Measurements from ENCODE around the gene IQGAP1. TPM values are rescaled to one million over a fixed set of nuclear protein-coding genes. Genes with fewer than 3 reads are reported as not detected.

IQGAP1 gene
- total RNA-seq, 4 donors from 2014 or later = 202 to 243 (median 231) TPM

- peak; percentile 25 to 89 for DNase-seq (ENCODE audit: low spot score in 2 of 2)
- intact Hi-C loops (cut with DNase I; ENCODE audit: low total_unique reads) = no loop called here
Observed at GRCh38 chr15:90529371-90530249, 141.6 kb downstream of the IQGAP1 start, which contains the start of gene CRTC3. Gene CRTC3 (plus strand): TSS chr15:90529923. CDS start chr15:90530072, 149 bp downstream.

GRCh38 chr15:90530250-90531051 is 142.4 kb downstream of the IQGAP1 start:
- intact Hi-C loops (cut with DNase I; ENCODE audit: low total_unique reads) = no loop called here
- DNase-seq (ENCODE audit: low spot score in 2 of 2) = peak; percentile 35 to 93
- peak overlapping the region; percentile 70 for H3K4me3 ChIP-seq (ENCODE audit: low read depth, poor library complexity, severe bottlenecking)
- TF ChIP-seq POLR2A (IDR thresholded peaks at IDR 0.05) = no peak
- no peak for TF ChIP-seq CTCF (IDR thresholded peaks at IDR 0.05)
- 0 to 1% methylated on average over 25 to 53 of the region's 76 CpGs for WGBS, 2 donors

More at GRCh38 chr15:90529371-90530249, 141.6 kb downstream of the IQGAP1 start, which contains the start of gene CRTC3:
- WGBS, 2 donors = 1 to 2% methylated on average over 20 to 38 of the region's 104 CpGs
- TF ChIP-seq POLR2A (IDR thresholded peaks at IDR 0.05) = no peak
- no peak for TF ChIP-seq CTCF (IDR thresholded peaks at IDR 0.05)
- peak within 1 kb of the TSS; percentile 70 for H3K4me3 ChIP-seq (ENCODE audit: low read depth, poor library complexity, severe bottlenecking)

GRCh38 chr15:90531147-90531546 is 143.1 kb downstream of the IQGAP1 start:
- no peak overlapping the region for H3K4me3 ChIP-seq (ENCODE audit: low read depth, poor library complexity, severe bottlenecking)
- no peak for TF ChIP-seq POLR2A (IDR thresholded peaks at IDR 0.05)
- no peak for TF ChIP-seq CTCF (IDR thresholded peaks at IDR 0.05)
- intact Hi-C loops (cut with DNase I; ENCODE audit: low total_unique reads) = no loop called here
- 19 to 29% methylated on average over 4 of the region's 4 CpGs for WGBS, 2 donors
- DNase-seq (ENCODE audit: low spot score in 2 of 2) = no peak

- no peak for TF ChIP-seq POLR2A (IDR thresholded peaks at IDR 0.05)
- no peak for TF ChIP-seq CTCF (IDR thresholded peaks at IDR 0.05)
- no peak for DNase-seq (ENCODE audit: low spot score in 2 of 2)
- intact Hi-C loops (cut with DNase I; ENCODE audit: low total_unique reads) = no loop called here
- H3K4me3 ChIP-seq (ENCODE audit: low read depth, poor library complexity, severe bottlenecking) = no peak overlapping the region
- 82 to 85% methylated on average over 5 of the region's 5 CpGs for WGBS, 2 donors
Observed at GRCh38 chr15:90535254-90535653, 147.2 kb downstream of the IQGAP1 start.

GRCh38 chr15:90539789-90540188 is 151.7 kb downstream of the IQGAP1 start:
- WGBS, 2 donors = 73 to 87% methylated on average over 10 of the region's 10 CpGs
- no peak for DNase-seq (ENCODE audit: low spot score in 2 of 2)
- intact Hi-C loops (cut with DNase I; ENCODE audit: low total_unique reads) = no loop called here

More at GRCh38 chr15:90539789-90540188, 151.7 kb downstream of the IQGAP1 start:
- TF ChIP-seq CTCF (IDR thresholded peaks at IDR 0.05) = no peak
- no peak for TF ChIP-seq POLR2A (IDR thresholded peaks at IDR 0.05)
- H3K4me3 ChIP-seq (ENCODE audit: low read depth, poor library complexity, severe bottlenecking) = no peak overlapping the region

Measured in lower leg skin (tissue), 4 donors.